Astrocyte (in vitro differentiated cells and primary cell): ENCODE measurements around the gene MATR3.

ENCODE experiments used
- EZH2 ChIP-seq: IDR thresholded peaks from 2 replicates; pipeline ENCODE4 v1.6.1; 2012; ENCODE audit warnings: mild to moderate bottlenecking, low read length, inconsistent platforms; ENCODE audit not compliant: insufficient read depth
- TF ChIP-seq, protein P1 (sequence below): IDR thresholded peaks from 2 replicates; pipeline ENCODE4 v1.5.1; 2011; ENCODE audit warnings: low read depth, mild to moderate bottlenecking, inconsistent platforms, low read length, moderate library complexity; ENCODE audit not compliant: insufficient read depth

DNA sequence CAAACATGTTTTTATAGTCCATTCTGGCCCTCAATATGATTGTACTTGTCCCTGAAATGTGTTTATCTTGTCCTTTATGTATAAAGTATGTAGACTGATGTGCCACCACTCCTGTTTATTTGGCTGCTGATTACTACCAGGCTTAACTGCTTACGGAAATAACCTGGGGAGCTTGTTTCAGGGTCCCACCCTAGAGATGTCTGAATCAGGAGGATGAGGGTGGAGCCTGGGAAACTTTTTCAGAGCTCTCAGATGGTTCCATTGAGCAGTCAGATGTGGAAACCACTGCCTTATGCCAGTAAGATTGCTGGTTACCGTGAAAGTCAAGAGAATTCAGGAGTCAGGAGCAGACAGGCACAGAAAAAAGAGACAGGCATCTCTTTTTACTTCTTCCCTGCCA is 70.4 kb downstream of the MATR3 start:
- TF ChIP-seq, protein P1, sequence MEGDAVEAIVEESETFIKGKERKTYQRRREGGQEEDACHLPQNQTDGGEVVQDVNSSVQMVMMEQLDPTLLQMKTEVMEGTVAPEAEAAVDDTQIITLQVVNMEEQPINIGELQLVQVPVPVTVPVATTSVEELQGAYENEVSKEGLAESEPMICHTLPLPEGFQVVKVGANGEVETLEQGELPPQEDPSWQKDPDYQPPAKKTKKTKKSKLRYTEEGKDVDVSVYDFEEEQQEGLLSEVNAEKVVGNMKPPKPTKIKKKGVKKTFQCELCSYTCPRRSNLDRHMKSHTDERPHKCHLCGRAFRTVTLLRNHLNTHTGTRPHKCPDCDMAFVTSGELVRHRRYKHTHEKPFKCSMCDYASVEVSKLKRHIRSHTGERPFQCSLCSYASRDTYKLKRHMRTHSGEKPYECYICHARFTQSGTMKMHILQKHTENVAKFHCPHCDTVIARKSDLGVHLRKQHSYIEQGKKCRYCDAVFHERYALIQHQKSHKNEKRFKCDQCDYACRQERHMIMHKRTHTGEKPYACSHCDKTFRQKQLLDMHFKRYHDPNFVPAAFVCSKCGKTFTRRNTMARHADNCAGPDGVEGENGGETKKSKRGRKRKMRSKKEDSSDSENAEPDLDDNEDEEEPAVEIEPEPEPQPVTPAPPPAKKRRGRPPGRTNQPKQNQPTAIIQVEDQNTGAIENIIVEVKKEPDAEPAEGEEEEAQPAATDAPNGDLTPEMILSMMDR: no peak
- TF ChIP-seq EZH2: no peak
